C4-2B (cell line): ENCODE measurements around the gene PID1.

Experiments used
- ZFX ChIP-seq: fragments of 450-650 bp; IDR thresholded peaks from 2 replicates; pipeline ENCODE4 v1.6.1; 2017
- TF ChIP-seq, protein P1 (sequence below): fragments of 450-650 bp; conservative IDR thresholded peaks from 2 replicates; pipeline ENCODE4 v1.5.1; 2017; ENCODE audit warnings: mild to moderate bottlenecking

- TF ChIP-seq, protein P1, sequence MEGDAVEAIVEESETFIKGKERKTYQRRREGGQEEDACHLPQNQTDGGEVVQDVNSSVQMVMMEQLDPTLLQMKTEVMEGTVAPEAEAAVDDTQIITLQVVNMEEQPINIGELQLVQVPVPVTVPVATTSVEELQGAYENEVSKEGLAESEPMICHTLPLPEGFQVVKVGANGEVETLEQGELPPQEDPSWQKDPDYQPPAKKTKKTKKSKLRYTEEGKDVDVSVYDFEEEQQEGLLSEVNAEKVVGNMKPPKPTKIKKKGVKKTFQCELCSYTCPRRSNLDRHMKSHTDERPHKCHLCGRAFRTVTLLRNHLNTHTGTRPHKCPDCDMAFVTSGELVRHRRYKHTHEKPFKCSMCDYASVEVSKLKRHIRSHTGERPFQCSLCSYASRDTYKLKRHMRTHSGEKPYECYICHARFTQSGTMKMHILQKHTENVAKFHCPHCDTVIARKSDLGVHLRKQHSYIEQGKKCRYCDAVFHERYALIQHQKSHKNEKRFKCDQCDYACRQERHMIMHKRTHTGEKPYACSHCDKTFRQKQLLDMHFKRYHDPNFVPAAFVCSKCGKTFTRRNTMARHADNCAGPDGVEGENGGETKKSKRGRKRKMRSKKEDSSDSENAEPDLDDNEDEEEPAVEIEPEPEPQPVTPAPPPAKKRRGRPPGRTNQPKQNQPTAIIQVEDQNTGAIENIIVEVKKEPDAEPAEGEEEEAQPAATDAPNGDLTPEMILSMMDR: no peak
- no peak for TF ChIP-seq ZFX
Measured at GRCh38 chr2:229270551-229271410, at the start of gene PID1.
